Hepatocyte (in vitro differentiated cells): ENCODE data around the gene F2RL3.

Experiments used
- CTCF ChIP-seq: fragments of 200-600 bp; sonication (generic); IDR thresholded peaks from 2 replicates; pipeline ENCODE4 v1.5.1; 2016; ENCODE audit warnings: antibody characterized with exemption, mild to moderate bottlenecking; ENCODE audit not compliant: poor library complexity
- EZH2 ChIP-seq: fragments of 200-600 bp; sonication (generic); IDR thresholded peaks from 2 replicates; pipeline ENCODE4 v1.6.1; 2016; ENCODE audit warnings: antibody characterized with exemption, mild to moderate bottlenecking, borderline replicate concordance

GRCh38 chr19:16892868-16893685 lies 4.3 kb downstream of the F2RL3 start:
- TF ChIP-seq CTCF: no peak
- TF ChIP-seq EZH2: no peak
